ENCODE results near the gene TMEM132C. TPM values are rescaled to one million over a fixed set of nuclear protein-coding genes. Genes with fewer than 3 reads are reported as not detected.

Gene TMEM132C
- total RNA-seq, 1 donor from 2014 or later = not detected

- DNase-seq (ENCODE audit: low read depth) = no peak
These were observed 393.7 kb downstream of the TMEM132C start for GRCh38 chr12:128660532-128661225.

GRCh38 chr12:128661226-128661569 is 394.2 kb downstream of the TMEM132C start:
- peak; percentile 6 for DNase-seq (ENCODE audit: low read depth)

- no peak for DNase-seq (ENCODE audit: low read depth)
These were observed 395.1 kb downstream of the TMEM132C start for GRCh38 chr12:128662101-128662500.

GRCh38 chr12:128664501-128664900 is 397.5 kb downstream of the TMEM132C start:
- no peak for DNase-seq (ENCODE audit: low read depth)

- no peak for DNase-seq (ENCODE audit: low read depth)
These were observed 400.2 kb downstream of the TMEM132C start for GRCh38 chr12:128667193-128667592.

GRCh38 chr12:128671528-128672042 is 404.6 kb downstream of the TMEM132C start:
- no peak for DNase-seq (ENCODE audit: low read depth)

GRCh38 chr12:128672428-128672827 is 405.5 kb downstream of the TMEM132C start:
- DNase-seq (ENCODE audit: low read depth) = no peak

GRCh38 chr12:128672893-128673292 is 405.9 kb downstream of the TMEM132C start:
- DNase-seq (ENCODE audit: low read depth) = no peak

GRCh38 chr12:128675576-128675975 is 408.6 kb downstream of the TMEM132C start:
- DNase-seq (ENCODE audit: low read depth) = no peak

GRCh38 chr12:128680555-128680954 is 413.6 kb downstream of the TMEM132C start:
- no peak for DNase-seq (ENCODE audit: low read depth)

- no peak for DNase-seq (ENCODE audit: low read depth)
These were observed 415.7 kb downstream of the TMEM132C start for GRCh38 chr12:128682548-128683275.

GRCh38 chr12:128684352-128684751 is 417.4 kb downstream of the TMEM132C start:
- no peak for DNase-seq (ENCODE audit: low read depth)

- no peak for DNase-seq (ENCODE audit: low read depth)
These were observed 419.0 kb downstream of the TMEM132C start for GRCh38 chr12:128685903-128686475.

- no peak for DNase-seq (ENCODE audit: low read depth)
These were observed 420.9 kb downstream of the TMEM132C start for GRCh38 chr12:128687851-128688250.

GRCh38 chr12:128690641-128691040 is 423.7 kb downstream of the TMEM132C start:
- DNase-seq (ENCODE audit: low read depth) = no peak

GRCh38 chr12:128693115-128693514 is 426.1 kb downstream of the TMEM132C start:
- DNase-seq (ENCODE audit: low read depth) = no peak

- DNase-seq (ENCODE audit: low read depth) = no peak
These were observed 426.8 kb downstream of the TMEM132C start for GRCh38 chr12:128693771-128694170.

- DNase-seq (ENCODE audit: low read depth) = no peak
These were observed 427.5 kb downstream of the TMEM132C start for GRCh38 chr12:128694445-128694844.

- no peak for DNase-seq (ENCODE audit: low read depth)
These were observed 428.7 kb downstream of the TMEM132C start for GRCh38 chr12:128695697-128696096.

- DNase-seq (ENCODE audit: low read depth) = no peak
These were observed 431.5 kb downstream of the TMEM132C start for GRCh38 chr12:128698301-128698972.

- DNase-seq (ENCODE audit: low read depth) = no peak
These were observed 432.1 kb downstream of the TMEM132C start for GRCh38 chr12:128699106-128699505.

- DNase-seq (ENCODE audit: low read depth) = no peak
These were observed 435.4 kb downstream of the TMEM132C start for GRCh38 chr12:128702371-128702770.

Data from renal cortical epithelial cell (primary cell).